SK-N-MC (cell line): Measurements from ENCODE around the gene B4GALNT1.

Source experiments
- EZH2 ChIP-seq: fragments of 200-600 bp; sonication (generic); IDR thresholded peaks from one replicate; pipeline ENCODE4 v1.6.1; 2017; ENCODE audit warnings: antibody characterized with exemption
- FOXP2 ChIP-seq: optimal IDR thresholded peaks from 2 replicates; pipeline ENCODE3; 2011; ENCODE audit warnings: mild to moderate bottlenecking, moderate library complexity; ENCODE audit not compliant: insufficient read depth; ENCODE audit errors: extremely low read length, control extremely low read depth
- POLR2AphosphoS5 ChIP-seq: IDR thresholded peaks from 2 replicates; pipeline ENCODE4 v1.6.1; 2012; ENCODE audit warnings: mild to moderate bottlenecking, low read depth, low read length, borderline replicate concordance

DNA sequence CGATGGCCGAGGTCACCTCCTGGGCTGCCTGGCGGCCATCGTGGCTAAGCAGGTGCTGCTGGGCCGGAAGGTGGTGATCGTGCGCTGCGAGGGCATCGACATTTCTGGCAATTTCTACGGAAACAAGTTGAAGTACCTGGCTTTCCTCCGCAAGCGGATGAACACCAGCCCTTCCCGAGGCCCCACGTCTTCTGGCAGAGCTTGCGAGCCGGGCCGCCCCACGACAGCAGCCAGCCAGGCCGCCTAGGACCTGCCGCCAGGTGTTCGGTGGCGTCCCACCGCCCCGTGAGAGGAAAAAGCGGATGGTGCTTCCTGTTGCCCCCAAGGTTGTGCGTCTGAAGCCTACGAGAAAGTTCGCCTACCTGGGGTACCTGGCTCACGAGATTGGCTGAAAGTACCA lies 41.7 kb upstream of the B4GALNT1 start:
- TF ChIP-seq EZH2 (no peak), POLR2AphosphoS5 (no peak), FOXP2 (no peak)
